ENCODE results near the gene CD27. TPM values are rescaled to one million over a fixed set of nuclear protein-coding genes. Genes with fewer than 3 reads are reported as not detected.
"Not testable (repeated sequence)": the region's sequence is repeated elsewhere in the genome, so short reads cannot be mapped to it uniquely, and the experiment has no call there.

The CD27 gene
- total and polyA plus RNA-seq, 2 experiments from 2014 or later: 0.53 TPM; not detected in 1

DNA sequence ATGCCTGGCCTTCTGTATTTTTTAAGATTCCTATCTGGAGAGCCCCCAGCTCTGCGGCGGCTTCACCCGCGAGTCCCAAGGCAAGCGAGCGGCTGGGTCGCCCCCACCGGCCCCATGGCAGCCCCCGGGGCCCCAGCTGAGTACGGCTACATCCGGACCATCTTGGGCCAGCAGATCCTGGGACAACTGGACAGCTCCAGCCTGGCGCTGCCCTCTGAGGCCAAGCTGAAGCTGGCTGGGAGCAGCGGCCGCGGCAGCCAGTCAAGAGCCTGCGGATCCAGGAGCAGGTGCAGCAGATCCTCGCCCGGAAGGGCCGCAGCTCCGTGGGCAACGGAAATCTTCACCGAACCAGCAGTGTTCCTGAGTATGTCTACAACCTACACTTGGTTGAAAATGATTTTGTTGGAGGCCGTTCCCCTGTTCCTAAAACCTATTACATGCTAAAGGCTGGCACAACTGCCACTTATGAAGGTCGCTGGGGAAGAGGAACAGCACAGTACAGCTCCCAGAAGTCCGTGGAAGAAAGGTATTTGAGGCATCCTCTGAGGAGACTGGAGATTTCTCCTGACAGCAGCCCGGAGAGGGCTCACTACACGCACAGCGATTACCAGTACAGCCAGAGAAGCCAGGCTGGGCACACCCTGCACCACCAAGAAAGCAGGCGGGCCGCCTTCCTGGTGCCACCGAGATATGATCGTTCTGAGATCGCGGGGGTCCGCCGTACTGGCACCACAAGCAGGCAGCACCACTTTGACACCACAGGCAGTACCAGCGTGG lies 33.0 kb downstream of the CD27 start:
- not testable (repeated sequence) for ATAC-seq; H3K4me3 Mint-ChIP-seq; H3K36me3 ChIP-seq (ENCODE audit: insufficient read depth); H3K9me2 ChIP-seq (ENCODE audit: insufficient read depth); H3K4me1 ChIP-seq (ENCODE audit: insufficient read depth); DNase-seq (ENCODE audit: low spot score); H3K27ac ChIP-seq (ENCODE audit: low read depth); H3F3A ChIP-seq (replicated peaks; ENCODE audit: low read depth); H3K4me1 Mint-ChIP-seq; H2AFZ ChIP-seq; H3K27ac Mint-ChIP-seq; H4K20me1 ChIP-seq (replicated peaks; ENCODE audit: insufficient read depth); H3K4me2 ChIP-seq; H3K79me2 ChIP-seq (replicated peaks; ENCODE audit: insufficient read depth); H3K27me3 ChIP-seq (ENCODE audit: insufficient read depth); H3K36me3 Mint-ChIP-seq (ENCODE audit: low read depth); H3K4me3 ChIP-seq; H3K27me3 Mint-ChIP-seq (ENCODE audit: insufficient read depth, low read depth, poor library complexity)
- H3K9me3 Mint-ChIP-seq: peaks cover 23% of the 10 kb centered on the region

DNA sequence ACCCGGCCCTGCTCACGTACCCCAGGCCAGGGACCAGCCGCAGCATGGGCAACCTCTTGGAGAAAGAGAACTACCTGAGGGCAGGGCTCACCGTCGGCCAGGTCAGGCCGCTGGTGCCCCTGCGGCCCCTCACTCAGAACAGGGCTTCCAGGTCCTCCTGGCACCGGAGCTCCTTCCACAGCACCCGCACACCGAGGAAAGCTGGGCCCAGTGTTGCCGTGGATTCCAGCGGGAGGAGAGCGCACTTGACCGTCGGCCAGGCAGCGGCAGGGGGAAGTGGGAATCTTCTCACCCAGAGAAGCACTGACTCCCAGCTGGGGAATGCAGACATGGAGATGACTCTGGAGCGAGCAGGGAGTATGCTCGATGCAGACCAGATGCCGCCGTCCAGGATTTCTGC lies 33.7 kb downstream of the CD27 start:
- peaks cover 23% of the 10 kb centered on the region for H3K9me3 Mint-ChIP-seq
- H3K79me2 ChIP-seq (replicated peaks; ENCODE audit: insufficient read depth): no peaks in the 10 kb centered on the region
- peaks cover 5% of the 10 kb centered on the region; the same call in 2 of the 3 replicates for H3K36me3 Mint-ChIP-seq (ENCODE audit: low read depth)
- ATAC-seq: no peak
- no peak overlapping the region for H3K27ac ChIP-seq (ENCODE audit: low read depth)
- no peak overlapping the region for H3K4me2 ChIP-seq
- H3F3A ChIP-seq (replicated peaks; ENCODE audit: low read depth): no peaks in the 10 kb centered on the region
- no peak overlapping the region for H3K27ac Mint-ChIP-seq
- H4K20me1 ChIP-seq (replicated peaks; ENCODE audit: insufficient read depth): no peaks in the 10 kb centered on the region
- H3K4me3 ChIP-seq: no peak overlapping the region
- H3K27me3 ChIP-seq (ENCODE audit: insufficient read depth): no peaks in the 10 kb centered on the region
- no peaks in the 10 kb centered on the region for H3K4me1 Mint-ChIP-seq
- TF ChIP-seq, protein P1, sequence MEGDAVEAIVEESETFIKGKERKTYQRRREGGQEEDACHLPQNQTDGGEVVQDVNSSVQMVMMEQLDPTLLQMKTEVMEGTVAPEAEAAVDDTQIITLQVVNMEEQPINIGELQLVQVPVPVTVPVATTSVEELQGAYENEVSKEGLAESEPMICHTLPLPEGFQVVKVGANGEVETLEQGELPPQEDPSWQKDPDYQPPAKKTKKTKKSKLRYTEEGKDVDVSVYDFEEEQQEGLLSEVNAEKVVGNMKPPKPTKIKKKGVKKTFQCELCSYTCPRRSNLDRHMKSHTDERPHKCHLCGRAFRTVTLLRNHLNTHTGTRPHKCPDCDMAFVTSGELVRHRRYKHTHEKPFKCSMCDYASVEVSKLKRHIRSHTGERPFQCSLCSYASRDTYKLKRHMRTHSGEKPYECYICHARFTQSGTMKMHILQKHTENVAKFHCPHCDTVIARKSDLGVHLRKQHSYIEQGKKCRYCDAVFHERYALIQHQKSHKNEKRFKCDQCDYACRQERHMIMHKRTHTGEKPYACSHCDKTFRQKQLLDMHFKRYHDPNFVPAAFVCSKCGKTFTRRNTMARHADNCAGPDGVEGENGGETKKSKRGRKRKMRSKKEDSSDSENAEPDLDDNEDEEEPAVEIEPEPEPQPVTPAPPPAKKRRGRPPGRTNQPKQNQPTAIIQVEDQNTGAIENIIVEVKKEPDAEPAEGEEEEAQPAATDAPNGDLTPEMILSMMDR (conservative IDR thresholded peaks at IDR 0.05; ENCODE audit: low read depth in 2 of 2): no peak
- no peak for TF ChIP-seq ZNF114 (CRISPR knock-in tag; IDR thresholded peaks at IDR 0.05)
- TF ChIP-seq NANOG (IDR thresholded peaks at IDR 0.05; ENCODE audit: borderline replicate concordance): no peak
- TF ChIP-seq, protein P2, sequence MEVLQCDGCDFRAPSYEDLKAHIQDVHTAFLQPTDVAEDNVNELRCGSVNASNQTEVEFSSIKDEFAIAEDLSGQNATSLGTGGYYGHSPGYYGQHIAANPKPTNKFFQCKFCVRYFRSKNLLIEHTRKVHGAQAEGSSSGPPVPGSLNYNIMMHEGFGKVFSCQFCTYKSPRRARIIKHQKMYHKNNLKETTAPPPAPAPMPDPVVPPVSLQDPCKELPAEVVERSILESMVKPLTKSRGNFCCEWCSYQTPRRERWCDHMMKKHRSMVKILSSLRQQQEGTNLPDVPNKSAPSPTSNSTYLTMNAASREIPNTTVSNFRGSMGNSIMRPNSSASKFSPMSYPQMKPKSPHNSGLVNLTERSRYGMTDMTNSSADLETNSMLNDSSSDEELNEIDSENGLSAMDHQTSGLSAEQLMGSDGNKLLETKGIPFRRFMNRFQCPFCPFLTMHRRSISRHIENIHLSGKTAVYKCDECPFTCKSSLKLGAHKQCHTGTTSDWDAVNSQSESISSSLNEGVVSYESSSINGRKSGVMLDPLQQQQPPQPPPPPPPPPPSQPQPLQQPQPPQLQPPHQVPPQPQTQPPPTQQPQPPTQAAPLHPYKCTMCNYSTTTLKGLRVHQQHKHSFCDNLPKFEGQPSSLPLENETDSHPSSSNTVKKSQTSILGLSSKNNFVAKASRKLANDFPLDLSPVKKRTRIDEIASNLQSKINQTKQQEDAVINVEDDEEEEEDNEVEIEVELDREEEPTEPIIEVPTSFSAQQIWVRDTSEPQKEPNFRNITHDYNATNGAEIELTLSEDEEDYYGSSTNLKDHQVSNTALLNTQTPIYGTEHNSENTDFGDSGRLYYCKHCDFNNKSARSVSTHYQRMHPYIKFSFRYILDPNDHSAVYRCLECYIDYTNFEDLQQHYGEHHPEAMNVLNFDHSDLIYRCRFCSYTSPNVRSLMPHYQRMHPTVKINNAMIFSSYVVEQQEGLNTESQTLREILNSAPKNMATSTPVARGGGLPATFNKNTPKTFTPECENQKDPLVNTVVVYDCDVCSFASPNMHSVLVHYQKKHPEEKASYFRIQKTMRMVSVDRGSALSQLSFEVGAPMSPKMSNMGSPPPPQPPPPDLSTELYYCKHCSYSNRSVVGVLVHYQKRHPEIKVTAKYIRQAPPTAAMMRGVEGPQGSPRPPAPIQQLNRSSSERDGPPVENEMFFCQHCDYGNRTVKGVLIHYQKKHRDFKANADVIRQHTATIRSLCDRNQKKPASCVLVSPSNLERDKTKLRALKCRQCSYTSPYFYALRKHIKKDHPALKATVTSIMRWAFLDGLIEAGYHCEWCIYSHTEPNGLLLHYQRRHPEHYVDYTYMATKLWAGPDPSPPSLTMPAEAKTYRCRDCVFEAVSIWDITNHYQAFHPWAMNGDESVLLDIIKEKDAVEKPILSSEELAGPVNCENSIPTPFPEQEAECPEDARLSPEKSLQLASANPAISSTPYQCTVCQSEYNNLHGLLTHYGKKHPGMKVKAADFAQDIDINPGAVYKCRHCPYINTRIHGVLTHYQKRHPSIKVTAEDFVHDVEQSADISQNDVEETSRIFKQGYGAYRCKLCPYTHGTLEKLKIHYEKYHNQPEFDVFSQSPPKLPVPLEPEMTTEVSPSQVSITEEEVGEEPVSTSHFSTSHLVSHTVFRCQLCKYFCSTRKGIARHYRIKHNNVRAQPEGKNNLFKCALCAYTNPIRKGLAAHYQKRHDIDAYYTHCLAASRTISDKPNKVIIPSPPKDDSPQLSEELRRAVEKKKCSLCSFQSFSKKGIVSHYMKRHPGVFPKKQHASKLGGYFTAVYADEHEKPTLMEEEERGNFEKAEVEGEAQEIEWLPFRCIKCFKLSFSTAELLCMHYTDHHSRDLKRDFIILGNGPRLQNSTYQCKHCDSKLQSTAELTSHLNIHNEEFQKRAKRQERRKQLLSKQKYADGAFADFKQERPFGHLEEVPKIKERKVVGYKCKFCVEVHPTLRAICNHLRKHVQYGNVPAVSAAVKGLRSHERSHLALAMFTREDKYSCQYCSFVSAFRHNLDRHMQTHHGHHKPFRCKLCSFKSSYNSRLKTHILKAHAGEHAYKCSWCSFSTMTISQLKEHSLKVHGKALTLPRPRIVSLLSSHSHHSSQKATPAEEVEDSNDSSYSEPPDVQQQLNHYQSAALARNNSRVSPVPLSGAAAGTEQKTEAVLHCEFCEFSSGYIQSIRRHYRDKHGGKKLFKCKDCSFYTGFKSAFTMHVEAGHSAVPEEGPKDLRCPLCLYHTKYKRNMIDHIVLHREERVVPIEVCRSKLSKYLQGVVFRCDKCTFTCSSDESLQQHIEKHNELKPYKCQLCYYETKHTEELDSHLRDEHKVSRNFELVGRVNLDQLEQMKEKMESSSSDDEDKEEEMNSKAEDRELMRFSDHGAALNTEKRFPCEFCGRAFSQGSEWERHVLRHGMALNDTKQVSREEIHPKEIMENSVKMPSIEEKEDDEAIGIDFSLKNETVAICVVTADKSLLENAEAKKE (CRISPR knock-in tag; IDR thresholded peaks at IDR 0.05): no peak
- no peak for TF ChIP-seq CREB1 (CRISPR knock-in tag; IDR thresholded peaks at IDR 0.05; ENCODE audit: low read depth)
- no peak for TF ChIP-seq JUNB (IDR thresholded peaks at IDR 0.05; ENCODE audit: unreplicated experiment)
- TF ChIP-seq ZNF331 (CRISPR knock-in tag; IDR thresholded peaks at IDR 0.05; ENCODE audit: low read depth): no peak
- TF ChIP-seq, protein P3, sequence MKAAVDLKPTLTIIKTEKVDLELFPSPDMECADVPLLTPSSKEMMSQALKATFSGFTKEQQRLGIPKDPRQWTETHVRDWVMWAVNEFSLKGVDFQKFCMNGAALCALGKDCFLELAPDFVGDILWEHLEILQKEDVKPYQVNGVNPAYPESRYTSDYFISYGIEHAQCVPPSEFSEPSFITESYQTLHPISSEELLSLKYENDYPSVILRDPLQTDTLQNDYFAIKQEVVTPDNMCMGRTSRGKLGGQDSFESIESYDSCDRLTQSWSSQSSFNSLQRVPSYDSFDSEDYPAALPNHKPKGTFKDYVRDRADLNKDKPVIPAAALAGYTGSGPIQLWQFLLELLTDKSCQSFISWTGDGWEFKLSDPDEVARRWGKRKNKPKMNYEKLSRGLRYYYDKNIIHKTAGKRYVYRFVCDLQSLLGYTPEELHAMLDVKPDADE (IDR thresholded peaks at IDR 0.05): no peak
- H3K27me3 Mint-ChIP-seq (ENCODE audit: insufficient read depth, low read depth, poor library complexity): peaks cover 4% of the 10 kb centered on the region
- no peak overlapping the region for H2AFZ ChIP-seq
- no peak overlapping the region for H3K4me3 Mint-ChIP-seq
- H3K9me2 ChIP-seq (ENCODE audit: insufficient read depth): peaks cover 5% of the 10 kb centered on the region; the same call in 1 of the 2 replicates
- no peak for DNase-seq (ENCODE audit: low spot score)
- H3K36me3 ChIP-seq (ENCODE audit: insufficient read depth): no peaks in the 10 kb centered on the region
- no peaks in the 10 kb centered on the region for H3K4me1 ChIP-seq (ENCODE audit: insufficient read depth)
